GM19023 (cell line): ENCODE data around the gene DPP3.

ENCODE experiments used
- ATAC-seq: cut with Tn5 transposase; IDR thresholded peaks from one replicate; pipeline ENCODE4 v1.9.1; 2021; ENCODE audit warnings: mild to moderate bottlenecking, moderate library complexity; ENCODE audit not compliant: unreplicated experiment

Gene DPP3

GRCh38 chr11:66464916-66465315, 15.3 kb upstream of the DPP3 start:
- no peak for ATAC-seq

GRCh38 chr11:66465373-66466224, 14.6 kb upstream of the DPP3 start:
- ATAC-seq, result no peak

GRCh38 chr11:66466225-66467033, 13.8 kb upstream of the DPP3 start, which contains the start of gene PELI3:
PELI3 (plus strand) TSS chr11:66466905; CDS start chr11:66468129, 1,224 bp downstream.
- ATAC-seq, result peak; percentile 71

GRCh38 chr11:66467034-66467659, 13.1 kb upstream of the DPP3 start:
- ATAC-seq, result peak; percentile 41

- no peak for ATAC-seq
These were observed 12.5 kb upstream of the DPP3 start for GRCh38 chr11:66467756-66468155.

- ATAC-seq, result no peak
These were observed 11.5 kb upstream of the DPP3 start for GRCh38 chr11:66468691-66469090.

GRCh38 chr11:66469441-66469840, 10.8 kb upstream of the DPP3 start:
- no peak for ATAC-seq

GRCh38 chr11:66470015-66470414, 10.2 kb upstream of the DPP3 start:
- no peak for ATAC-seq

GRCh38 chr11:66471142-66471541, 9.1 kb upstream of the DPP3 start:
- no peak for ATAC-seq

- ATAC-seq, result no peak
These were observed 8.2 kb upstream of the DPP3 start for GRCh38 chr11:66472054-66472453.

- ATAC-seq, result no peak
These were observed 7.1 kb upstream of the DPP3 start for GRCh38 chr11:66473167-66473566.

GRCh38 chr11:66473608-66474515, 6.4 kb upstream of the DPP3 start:
- no peak for ATAC-seq

- ATAC-seq, result no peak
These were observed 4.7 kb upstream of the DPP3 start for GRCh38 chr11:66475349-66476172.

GRCh38 chr11:66476173-66476840, 3.9 kb upstream of the DPP3 start:
- no peak for ATAC-seq

GRCh38 chr11:66476841-66477251, 3.4 kb upstream of the DPP3 start:
- no peak for ATAC-seq

GRCh38 chr11:66477263-66478201, 2.7 kb upstream of the DPP3 start:
- ATAC-seq, result no peak

GRCh38 chr11:66478729-66479393, 1.4 kb upstream of the DPP3 start:
- no peak for ATAC-seq
